Hepatocyte (in vitro differentiated cells): ENCODE results near the gene IL21R.

Source experiments
- EZH2 ChIP-seq: fragments of 200-600 bp; sonication (generic); IDR thresholded peaks from 2 replicates; pipeline ENCODE4 v1.6.1; 2016; ENCODE audit warnings: antibody characterized with exemption, mild to moderate bottlenecking, borderline replicate concordance
- EZH2phosphoT487 ChIP-seq: fragments of 200-600 bp; sonication (generic); IDR thresholded peaks from one replicate; pipeline ENCODE4 v1.6.1; 2018; ENCODE audit warnings: antibody characterized with exemption, mild to moderate bottlenecking, low read depth, moderate library complexity; ENCODE audit not compliant: unreplicated experiment, severe bottlenecking
- TF ChIP-seq, protein P1 (sequence below): fragments of 200-600 bp; sonication (generic); IDR thresholded peaks from 2 replicates; pipeline ENCODE4 v1.5.1; 2016; ENCODE audit warnings: antibody characterized with exemption, mild to moderate bottlenecking; ENCODE audit not compliant: poor library complexity

DNA sequence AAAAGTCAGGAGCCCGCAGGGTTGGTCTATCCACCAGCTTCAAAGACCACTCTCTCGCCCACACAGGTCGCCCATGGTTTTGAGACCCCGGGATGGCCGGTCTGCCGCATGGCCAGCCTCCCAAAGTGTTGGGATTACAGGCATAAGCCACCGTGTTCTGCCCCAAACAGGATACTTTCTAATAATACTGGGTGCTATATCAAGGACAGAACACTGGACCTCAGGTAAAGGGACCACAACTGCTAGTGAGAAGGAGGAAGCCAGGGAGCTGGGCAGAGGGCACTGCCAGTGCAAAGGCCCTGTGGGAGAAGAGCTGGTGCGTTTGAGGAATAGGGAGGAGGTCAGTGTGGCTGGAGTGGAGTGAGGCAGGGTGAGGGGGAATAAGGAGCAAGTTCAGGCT, 34.1 kb downstream of the IL21R start:
- TF ChIP-seq, protein P1, sequence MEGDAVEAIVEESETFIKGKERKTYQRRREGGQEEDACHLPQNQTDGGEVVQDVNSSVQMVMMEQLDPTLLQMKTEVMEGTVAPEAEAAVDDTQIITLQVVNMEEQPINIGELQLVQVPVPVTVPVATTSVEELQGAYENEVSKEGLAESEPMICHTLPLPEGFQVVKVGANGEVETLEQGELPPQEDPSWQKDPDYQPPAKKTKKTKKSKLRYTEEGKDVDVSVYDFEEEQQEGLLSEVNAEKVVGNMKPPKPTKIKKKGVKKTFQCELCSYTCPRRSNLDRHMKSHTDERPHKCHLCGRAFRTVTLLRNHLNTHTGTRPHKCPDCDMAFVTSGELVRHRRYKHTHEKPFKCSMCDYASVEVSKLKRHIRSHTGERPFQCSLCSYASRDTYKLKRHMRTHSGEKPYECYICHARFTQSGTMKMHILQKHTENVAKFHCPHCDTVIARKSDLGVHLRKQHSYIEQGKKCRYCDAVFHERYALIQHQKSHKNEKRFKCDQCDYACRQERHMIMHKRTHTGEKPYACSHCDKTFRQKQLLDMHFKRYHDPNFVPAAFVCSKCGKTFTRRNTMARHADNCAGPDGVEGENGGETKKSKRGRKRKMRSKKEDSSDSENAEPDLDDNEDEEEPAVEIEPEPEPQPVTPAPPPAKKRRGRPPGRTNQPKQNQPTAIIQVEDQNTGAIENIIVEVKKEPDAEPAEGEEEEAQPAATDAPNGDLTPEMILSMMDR, result no peak
- TF ChIP-seq EZH2, result no peak
- no peak for TF ChIP-seq EZH2phosphoT487
